Colonic mucosa (tissue), 4 donors: ENCODE data around the gene OPCML. TPM values are rescaled to one million over a fixed set of nuclear protein-coding genes. Genes with fewer than 3 reads are reported as not detected.

Experiments
- DNase-seq: peaks from one replicate; pipeline ENCODE4 v3.0.0-alpha.2; 2020
- H3K27ac ChIP-seq: fragments of 200-600 bp; one replicate; pipeline ENCODE4 v1.8.0; 2021
- H3K27me3 ChIP-seq: fragments of 200-600 bp; one replicate; pipeline ENCODE4 v1.8.0; 2021
- H3K36me3 ChIP-seq: fragments of 200-600 bp; one replicate; pipeline ENCODE4 v1.8.0; 2021
- H3K4me1 ChIP-seq: fragments of 200-600 bp; one replicate; pipeline ENCODE4 v1.8.0; 2021; ENCODE audit warnings: mild to moderate bottlenecking
- H3K4me3 ChIP-seq: fragments of 200-600 bp; one replicate; pipeline ENCODE4 v1.8.0; 2021
- H3K9ac ChIP-seq, 2 donors: one replicate each; pipeline ENCODE4 v1.7.0; 2013; ENCODE audit warnings: control low read depth in 2 of 2, low read depth in 2 of 2, low read length in 2 of 2
- H3K9me3 ChIP-seq: fragments of 200-600 bp; one replicate; pipeline ENCODE4 v1.8.0; 2021
- intact Hi-C: fragments of 100-400 bp; cut with DNase I; formaldehyde crosslinking; loops from one replicate; pipeline ENCODE4 v1.14.1; 2022
- total RNA-seq, 2 donors: library from RNA; stranded (reverse); fragmentation: NEBNext Ultra II Directional in 1 of 2; extraction: Animal tissue kit (Norgen Biotek cat#: 25700) in 1 of 2; gene quantifications; one replicate each; pipeline ENCODE4 v1.2.1, GENCODE V29; 2021
- TF ChIP-seq, protein P1 (sequence below): fragments of 200-600 bp; IDR thresholded peaks from one replicate; pipeline ENCODE4 v1.8.0; 2022; ENCODE audit warnings: antibody characterized with exemption, mild to moderate bottlenecking
- donor health status: healthy.
- donor health status: DM: no; HTN: no; CAD: no.
- donor health status: DM: no; HTN: no; CAD: no.

OPCML gene
- under 1 TPM in 1 of 2 donors, not detected in 1; 0.08 TPM for total RNA-seq

DNA sequence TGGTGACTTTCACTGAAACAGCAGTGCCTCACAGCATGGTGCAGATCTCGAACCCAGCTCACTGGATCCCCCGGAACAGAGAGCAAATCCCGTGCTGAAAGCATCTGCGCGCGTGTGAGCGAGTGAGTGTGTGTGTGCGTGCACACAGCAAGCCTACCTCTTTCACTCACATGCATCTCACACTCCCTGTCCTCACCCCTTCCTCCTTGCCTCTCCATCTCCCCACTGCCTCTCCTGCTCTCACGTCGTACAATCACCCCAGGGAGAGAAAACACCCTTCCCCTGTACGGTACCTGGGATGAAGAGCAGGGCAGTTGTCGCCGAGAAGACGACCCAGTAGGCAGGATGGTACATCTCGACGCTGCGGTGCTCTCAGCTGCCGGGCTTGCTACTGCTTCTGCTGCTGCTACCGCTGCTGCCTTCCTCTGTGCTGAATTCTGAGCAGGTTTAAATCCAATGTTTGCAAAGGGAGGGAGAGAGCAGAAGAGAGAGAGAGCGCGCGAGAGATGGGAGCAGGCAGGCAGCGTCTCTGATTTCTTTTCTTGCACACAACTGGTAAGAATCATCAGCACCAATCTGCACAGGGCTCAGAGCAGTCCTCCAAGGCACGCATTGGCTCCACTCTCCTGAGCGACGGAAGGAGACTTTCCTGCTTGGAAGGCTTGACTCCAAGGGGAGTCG is at the start of gene OPCML:
Gene OPCML (minus strand): TSS at position 531 of the 681 bp plus-strand sequence.
- intact Hi-C loops: no loop called here
- DNase-seq: no peak
- Histone ChIP-seq H3K27ac (no peak within 1 kb of the TSS), H3K4me1 (no peaks in the 10 kb centered on the region), H3K4me3 (no peak within 1 kb of the TSS), H3K36me3 (no peaks in the 10 kb centered on the region), H3K9me3 (no peaks in the 10 kb centered on the region), H3K27me3 (no peaks in the 10 kb centered on the region), H3K9ac (no peak within 1 kb of the TSS)
- TF ChIP-seq, protein P1, sequence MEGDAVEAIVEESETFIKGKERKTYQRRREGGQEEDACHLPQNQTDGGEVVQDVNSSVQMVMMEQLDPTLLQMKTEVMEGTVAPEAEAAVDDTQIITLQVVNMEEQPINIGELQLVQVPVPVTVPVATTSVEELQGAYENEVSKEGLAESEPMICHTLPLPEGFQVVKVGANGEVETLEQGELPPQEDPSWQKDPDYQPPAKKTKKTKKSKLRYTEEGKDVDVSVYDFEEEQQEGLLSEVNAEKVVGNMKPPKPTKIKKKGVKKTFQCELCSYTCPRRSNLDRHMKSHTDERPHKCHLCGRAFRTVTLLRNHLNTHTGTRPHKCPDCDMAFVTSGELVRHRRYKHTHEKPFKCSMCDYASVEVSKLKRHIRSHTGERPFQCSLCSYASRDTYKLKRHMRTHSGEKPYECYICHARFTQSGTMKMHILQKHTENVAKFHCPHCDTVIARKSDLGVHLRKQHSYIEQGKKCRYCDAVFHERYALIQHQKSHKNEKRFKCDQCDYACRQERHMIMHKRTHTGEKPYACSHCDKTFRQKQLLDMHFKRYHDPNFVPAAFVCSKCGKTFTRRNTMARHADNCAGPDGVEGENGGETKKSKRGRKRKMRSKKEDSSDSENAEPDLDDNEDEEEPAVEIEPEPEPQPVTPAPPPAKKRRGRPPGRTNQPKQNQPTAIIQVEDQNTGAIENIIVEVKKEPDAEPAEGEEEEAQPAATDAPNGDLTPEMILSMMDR: no peak

DNA sequence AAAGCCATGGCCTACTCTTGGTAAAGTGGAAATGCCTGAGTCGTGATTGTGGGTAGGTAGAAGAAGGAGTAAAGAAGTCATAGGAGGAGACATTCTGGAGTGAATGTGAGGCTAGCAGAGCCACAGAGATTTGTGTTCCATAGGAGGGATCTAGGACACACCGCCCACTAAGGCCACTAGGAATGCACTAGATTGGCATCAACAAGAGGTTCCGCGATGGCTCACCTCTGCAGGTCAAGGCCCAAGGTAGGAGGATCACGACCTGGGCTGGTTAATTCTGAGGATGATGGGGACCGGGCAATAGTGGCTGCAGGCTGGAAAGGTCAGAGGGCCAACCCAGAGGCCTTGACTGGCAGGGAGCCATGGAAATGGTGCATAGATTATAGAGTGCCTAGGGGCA is 48.8 kb upstream of the OPCML start:
- Histone ChIP-seq H3K9me3 (no peaks in the 10 kb centered on the region), H3K27me3 (no peaks in the 10 kb centered on the region), H3K4me1 (no peaks in the 10 kb centered on the region), H3K4me3 (no peak overlapping the region), H3K9ac (no peak overlapping the region), H3K36me3 (no peaks in the 10 kb centered on the region), H3K27ac (no peak overlapping the region)
- TF ChIP-seq, protein P1: no peak
- intact Hi-C loops: no loop called here
- DNase-seq: no peak

DNA sequence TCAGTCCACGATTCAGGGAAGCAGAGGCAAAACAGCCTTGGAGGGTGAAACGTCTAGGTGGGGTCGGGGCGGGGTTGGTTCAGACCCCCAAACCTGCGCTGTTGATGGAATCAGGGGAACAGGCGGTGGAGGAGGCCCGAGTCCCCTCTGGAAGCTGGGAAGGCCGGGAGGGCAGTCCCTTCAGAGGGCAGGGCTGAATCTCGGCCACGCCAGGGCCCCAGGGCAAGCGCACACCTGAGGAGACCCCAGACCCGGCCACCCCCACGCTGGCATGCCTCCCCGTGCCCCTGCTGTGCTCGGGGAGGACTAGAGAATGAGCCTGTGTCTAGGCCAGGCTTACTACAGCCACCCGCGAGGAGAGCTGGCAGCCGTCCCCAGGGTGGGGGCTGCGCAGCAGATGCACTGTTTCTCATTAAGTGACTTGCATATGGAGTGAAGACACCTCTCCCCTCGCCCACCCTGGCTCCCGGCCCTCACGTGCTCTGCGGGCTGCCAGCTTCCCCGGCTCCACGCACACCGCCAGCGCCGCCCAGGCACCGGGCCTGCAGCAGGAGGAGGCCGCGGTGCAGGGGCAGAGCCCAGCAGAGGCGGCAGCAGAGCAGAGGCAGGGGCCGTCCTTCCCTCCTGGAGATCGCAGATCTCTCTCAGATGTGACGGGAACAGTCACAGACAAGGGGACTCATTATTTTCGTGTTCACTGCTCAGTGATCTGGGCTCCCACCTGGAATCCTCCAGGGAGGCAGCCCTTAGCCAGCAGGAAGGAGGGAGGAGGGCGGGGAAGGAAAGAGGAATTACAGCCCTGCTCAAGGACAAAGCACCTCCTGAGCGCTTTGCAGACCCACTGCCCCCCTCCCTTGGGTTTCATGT is 47.1 kb upstream of the OPCML start:
- Histone ChIP-seq H3K27me3 (no peaks in the 10 kb centered on the region), H3K4me1 (no peaks in the 10 kb centered on the region), H3K9ac (no peak overlapping the region), H3K36me3 (no peaks in the 10 kb centered on the region), H3K27ac (no peak overlapping the region), H3K4me3 (no peak overlapping the region), H3K9me3 (no peaks in the 10 kb centered on the region)
- TF ChIP-seq, protein P1: no peak
- intact Hi-C loops: no loop called here
- DNase-seq: no peak

DNA sequence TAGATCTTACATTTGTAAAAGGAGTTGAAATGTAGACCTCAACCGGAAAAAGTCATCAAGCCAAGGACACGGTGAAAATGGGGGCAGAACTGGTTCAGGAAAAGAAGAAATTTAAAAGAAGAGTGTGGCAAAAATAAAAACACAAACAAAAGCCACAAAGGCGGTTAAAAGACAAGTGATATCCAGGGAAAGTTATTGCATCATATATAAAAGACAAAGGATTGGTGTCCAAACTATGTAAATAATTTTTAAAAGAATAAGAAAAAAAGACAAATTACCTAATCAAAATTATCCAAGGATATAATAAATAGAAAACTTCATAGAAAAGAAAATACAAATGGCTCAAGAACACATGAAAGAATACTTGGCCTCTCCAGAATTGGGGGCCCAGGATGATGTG is 45.1 kb upstream of the OPCML start:
- H3K4me1 ChIP-seq: no peaks in the 10 kb centered on the region
- H3K9me3 ChIP-seq: no peaks in the 10 kb centered on the region
- H3K4me3 ChIP-seq: no peak overlapping the region
- H3K27ac ChIP-seq: no peak overlapping the region
- H3K36me3 ChIP-seq: no peaks in the 10 kb centered on the region
- intact Hi-C loops: no loop called here
- DNase-seq: no peak
- TF ChIP-seq, protein P1: no peak
- H3K27me3 ChIP-seq: no peaks in the 10 kb centered on the region
- H3K9ac ChIP-seq: no peak overlapping the region

DNA sequence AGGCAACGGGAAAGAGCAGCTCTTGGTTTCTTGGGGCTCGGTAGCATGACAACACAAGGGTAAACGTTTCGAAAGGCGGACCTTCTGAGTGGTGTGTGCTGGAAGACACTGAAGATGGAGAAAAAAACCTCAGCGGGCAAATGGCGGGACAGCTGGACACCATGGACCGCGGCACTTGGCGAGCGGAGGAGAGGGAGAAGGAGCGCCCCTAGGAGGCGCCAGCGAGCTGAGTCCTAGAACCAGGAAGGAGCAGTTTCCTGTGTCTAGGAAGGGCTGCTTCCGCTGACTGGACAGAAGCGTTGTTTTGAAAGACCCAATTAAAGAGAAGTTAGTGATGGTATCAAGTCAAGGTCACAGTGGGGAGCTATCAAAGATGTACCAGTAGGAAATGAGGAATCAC is 44.0 kb upstream of the OPCML start:
- intact Hi-C loops: no loop called here
- TF ChIP-seq, protein P1: no peak
- no peak overlapping the region for H3K4me3 ChIP-seq
- no peaks in the 10 kb centered on the region for H3K9me3 ChIP-seq
- no peaks in the 10 kb centered on the region for H3K4me1 ChIP-seq
- DNase-seq: no peak
- H3K27me3 ChIP-seq: no peaks in the 10 kb centered on the region
- H3K36me3 ChIP-seq: no peaks in the 10 kb centered on the region
- no peak overlapping the region for H3K27ac ChIP-seq
- no peak overlapping the region for H3K9ac ChIP-seq
